Retinal pigment epithelial cell (primary cell): ENCODE results near the gene CENPM.

Source experiments
- DNase-seq: peaks from one replicate; pipeline ENCODE4 v3.0.0-alpha.2; 2010; ENCODE audit warnings: low read depth
- H3K4me3 ChIP-seq: 2 replicates; pipeline ENCODE4 v1.5.1; 2011; ENCODE audit warnings: mild to moderate bottlenecking, low read length, control low read depth, moderate library complexity
- TF ChIP-seq, protein P1 (sequence below): conservative IDR thresholded peaks from 2 replicates; pipeline ENCODE4 v1.5.1; 2011; ENCODE audit warnings: low read depth, low read length, control low read depth, inconsistent platforms

Gene CENPM

DNA sequence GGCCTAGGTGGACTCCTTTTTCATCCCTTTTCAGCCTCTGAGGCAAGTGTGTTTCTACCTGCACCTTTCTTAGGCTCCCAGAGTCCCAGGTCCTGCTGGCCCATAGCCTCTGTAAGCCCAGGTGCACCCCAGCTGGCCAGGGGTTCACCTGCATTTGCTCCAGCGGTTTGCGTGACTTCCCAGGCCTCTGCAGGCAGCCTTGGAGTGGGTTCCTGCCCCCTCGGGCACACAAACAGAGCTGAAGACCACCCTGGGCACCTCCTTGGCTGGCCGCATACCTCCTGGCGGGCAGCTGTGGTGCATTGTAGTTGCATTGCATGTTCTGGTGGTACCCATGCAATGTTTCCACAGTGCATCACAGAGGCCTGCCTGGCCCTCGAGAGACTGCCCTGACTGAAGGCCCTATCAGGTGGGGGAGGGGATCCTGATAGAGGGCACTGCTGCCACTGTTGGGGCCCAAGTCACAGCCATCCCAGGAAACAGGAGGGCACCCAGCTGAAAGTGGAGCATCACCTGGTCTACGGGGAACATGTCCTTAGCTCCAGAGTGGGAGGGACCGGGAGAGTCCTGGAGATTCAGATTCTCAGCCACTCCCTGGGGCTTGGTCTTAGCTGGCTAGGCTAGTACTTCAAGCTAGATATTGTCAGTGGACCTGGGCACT lies 46.2 kb downstream of the CENPM start:
- no peak for DNase-seq
- no peak overlapping the region for H3K4me3 ChIP-seq
- TF ChIP-seq, protein P1, sequence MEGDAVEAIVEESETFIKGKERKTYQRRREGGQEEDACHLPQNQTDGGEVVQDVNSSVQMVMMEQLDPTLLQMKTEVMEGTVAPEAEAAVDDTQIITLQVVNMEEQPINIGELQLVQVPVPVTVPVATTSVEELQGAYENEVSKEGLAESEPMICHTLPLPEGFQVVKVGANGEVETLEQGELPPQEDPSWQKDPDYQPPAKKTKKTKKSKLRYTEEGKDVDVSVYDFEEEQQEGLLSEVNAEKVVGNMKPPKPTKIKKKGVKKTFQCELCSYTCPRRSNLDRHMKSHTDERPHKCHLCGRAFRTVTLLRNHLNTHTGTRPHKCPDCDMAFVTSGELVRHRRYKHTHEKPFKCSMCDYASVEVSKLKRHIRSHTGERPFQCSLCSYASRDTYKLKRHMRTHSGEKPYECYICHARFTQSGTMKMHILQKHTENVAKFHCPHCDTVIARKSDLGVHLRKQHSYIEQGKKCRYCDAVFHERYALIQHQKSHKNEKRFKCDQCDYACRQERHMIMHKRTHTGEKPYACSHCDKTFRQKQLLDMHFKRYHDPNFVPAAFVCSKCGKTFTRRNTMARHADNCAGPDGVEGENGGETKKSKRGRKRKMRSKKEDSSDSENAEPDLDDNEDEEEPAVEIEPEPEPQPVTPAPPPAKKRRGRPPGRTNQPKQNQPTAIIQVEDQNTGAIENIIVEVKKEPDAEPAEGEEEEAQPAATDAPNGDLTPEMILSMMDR = no peak

DNA sequence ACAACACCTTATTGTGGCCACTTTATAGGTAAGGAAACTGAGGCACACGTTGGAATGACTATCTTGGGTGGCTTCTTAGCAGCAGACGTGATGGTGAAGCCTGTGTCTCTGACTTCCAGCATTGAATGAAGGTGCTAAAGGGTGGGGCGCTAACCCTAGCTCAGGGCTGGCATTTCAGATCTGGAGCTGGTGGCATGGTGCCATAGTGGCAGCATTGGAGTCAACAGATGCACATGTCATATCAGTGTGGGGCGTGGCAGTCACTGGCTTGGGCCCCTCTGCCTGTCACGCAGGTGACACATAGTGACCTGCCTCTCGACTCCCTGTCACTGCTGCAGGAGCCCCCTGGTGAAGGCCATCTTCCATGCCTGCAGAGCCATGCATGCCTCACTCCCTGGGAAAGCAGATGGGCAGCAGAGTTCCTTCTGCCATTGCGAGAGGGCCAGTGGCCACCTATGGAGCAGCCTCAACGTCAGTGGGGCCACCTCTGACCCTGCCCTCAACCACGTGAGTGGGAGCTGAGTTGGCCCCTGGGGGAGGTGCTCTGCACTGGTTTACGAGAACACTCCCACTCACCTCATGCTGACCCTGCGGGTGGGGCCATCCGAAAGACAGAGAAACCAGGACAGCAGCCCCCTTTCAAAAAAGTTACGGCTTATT lies 46.8 kb downstream of the CENPM start:
- DNase-seq = no peak
- TF ChIP-seq, protein P1 = no peak
- H3K4me3 ChIP-seq = no peak overlapping the region

DNA sequence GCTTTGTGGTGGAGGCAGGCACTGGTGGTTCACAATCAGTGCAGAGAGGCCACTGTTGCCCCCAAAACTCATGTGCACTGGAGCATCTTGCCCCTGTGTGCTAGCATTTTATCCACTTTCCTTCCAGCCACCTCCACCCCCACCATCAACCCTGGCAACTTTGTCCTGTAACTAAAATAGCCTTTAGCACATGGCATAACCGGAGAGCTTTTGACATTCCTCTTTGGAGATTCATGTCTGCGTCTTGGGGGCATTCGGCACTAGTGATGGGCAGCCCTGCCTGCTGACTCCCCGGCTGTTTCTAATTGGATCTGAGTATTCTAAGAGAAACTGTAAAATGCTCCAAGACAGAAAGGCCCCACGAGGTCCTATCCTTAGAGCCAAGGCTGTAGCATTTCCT lies 47.8 kb downstream of the CENPM start:
- DNase-seq = no peak
- TF ChIP-seq, protein P1 = no peak
- H3K4me3 ChIP-seq = no peak overlapping the region

DNA sequence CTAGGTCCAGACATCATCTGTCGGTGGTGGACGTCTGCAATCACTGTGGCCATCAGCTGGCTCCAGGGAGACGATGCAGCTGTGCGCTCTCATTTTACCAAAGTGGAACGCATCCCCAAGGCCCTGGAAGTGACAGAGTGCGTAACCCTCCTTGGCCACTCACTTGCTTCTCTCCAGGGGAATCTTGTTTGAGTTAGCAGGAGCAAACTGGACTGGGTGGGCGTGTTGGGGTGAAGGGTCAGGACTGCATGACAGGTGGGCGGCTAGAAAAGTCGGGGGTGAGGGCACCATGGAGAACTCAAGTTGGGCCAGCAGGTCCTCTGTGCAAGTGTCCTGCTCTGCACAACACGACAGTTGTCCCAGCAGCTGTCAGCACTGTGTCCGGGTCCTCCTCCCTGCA lies 48.3 kb downstream of the CENPM start:
- TF ChIP-seq, protein P1 = no peak
- H3K4me3 ChIP-seq = no peak overlapping the region
- no peak for DNase-seq

DNA sequence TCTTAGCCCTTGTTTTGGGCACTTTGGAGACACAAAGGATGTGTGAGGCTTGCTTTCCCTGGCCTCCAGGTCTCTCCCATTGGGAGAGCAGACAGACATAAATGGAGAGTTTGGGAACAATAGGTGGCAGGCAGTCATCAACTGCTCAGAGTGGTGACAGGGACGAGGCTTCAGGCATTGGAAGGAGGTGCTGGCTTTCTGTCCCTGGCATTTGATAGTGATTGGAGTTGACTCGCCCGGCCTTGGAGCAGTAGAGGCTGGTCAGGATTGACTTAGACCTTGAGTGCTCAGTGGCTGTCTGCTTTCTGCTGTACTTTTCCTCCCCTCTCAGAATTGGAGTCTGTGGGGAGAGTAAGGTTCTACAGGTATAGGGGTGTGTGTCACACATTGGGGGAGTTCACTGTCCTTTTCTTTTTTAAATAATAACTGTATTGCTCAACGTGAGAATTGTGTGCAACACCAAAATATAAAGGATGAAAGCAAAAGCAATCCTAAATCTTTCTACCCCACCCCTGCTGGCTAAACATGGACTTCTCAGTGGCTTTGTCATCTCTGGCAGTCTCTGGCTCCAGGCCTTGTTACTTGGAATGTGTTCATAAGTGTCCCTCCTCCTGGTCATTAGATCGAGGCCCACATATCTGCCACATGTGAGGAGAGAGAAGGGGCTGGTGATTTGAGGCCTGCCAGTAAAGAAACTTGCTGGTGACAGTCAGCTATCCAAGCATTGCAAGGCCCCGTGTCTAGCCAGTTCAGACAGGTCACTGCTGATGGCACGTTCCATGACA lies 53.2 kb downstream of the CENPM start:
- H3K4me3 ChIP-seq = no peak overlapping the region
- TF ChIP-seq, protein P1 = no peak
- no peak for DNase-seq

DNA sequence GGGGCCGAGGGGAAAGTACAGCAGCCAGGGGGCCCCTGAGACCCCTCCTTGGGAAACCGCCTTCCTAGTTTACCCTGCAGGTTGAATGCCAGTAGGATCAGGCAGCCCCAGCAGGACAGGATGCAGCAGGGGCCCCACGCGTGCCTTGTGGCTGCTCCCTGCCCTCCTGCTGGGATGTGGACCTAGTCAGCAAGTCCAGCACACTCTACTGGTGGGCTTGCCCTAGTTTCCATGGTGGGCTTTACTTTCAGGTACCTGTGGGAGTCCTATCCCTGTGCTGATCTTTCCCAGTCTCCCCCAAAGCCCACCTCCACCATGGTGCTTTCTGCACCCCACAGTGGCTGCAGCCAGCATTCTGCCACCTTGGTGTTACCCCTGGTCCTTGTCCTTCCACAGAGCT lies 54.2 kb downstream of the CENPM start:
- no peak overlapping the region for H3K4me3 ChIP-seq
- TF ChIP-seq, protein P1 = no peak
- DNase-seq = no peak
